ENCODE data around the gene ACSM5.
"Not testable (repeated sequence)": the region's sequence is repeated elsewhere in the genome, so short reads cannot be mapped to it uniquely, and the experiment has no call there.

The ACSM5 gene

DNA sequence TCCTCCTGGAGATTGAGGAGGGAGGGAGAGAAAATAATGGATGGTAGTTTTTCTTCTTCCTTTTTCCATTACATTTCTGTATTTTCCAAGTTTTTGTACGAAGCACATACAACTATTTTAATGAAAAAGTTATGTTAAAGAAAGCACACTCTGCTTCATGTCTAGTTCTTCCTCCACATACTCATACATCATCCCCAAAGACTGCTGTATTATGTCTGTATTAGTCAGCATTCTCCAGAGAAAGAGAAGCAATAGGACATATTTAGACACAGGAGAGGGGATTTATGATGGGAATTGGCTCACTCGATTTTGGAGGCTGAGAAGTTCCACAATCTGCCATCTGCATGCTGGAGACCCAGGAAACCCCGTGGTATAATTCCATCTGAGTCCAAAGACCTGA, 31.9 kb downstream of the ACSM5 start:
- no peak for DNase-seq (ENCODE audit: low read depth)
- no peak overlapping the region for H3K4me3 ChIP-seq (ENCODE audit: low read length)
- TF ChIP-seq, protein P1, sequence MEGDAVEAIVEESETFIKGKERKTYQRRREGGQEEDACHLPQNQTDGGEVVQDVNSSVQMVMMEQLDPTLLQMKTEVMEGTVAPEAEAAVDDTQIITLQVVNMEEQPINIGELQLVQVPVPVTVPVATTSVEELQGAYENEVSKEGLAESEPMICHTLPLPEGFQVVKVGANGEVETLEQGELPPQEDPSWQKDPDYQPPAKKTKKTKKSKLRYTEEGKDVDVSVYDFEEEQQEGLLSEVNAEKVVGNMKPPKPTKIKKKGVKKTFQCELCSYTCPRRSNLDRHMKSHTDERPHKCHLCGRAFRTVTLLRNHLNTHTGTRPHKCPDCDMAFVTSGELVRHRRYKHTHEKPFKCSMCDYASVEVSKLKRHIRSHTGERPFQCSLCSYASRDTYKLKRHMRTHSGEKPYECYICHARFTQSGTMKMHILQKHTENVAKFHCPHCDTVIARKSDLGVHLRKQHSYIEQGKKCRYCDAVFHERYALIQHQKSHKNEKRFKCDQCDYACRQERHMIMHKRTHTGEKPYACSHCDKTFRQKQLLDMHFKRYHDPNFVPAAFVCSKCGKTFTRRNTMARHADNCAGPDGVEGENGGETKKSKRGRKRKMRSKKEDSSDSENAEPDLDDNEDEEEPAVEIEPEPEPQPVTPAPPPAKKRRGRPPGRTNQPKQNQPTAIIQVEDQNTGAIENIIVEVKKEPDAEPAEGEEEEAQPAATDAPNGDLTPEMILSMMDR (conservative IDR thresholded peaks at IDR 0.05; ENCODE audit: low read length): no peak

DNA sequence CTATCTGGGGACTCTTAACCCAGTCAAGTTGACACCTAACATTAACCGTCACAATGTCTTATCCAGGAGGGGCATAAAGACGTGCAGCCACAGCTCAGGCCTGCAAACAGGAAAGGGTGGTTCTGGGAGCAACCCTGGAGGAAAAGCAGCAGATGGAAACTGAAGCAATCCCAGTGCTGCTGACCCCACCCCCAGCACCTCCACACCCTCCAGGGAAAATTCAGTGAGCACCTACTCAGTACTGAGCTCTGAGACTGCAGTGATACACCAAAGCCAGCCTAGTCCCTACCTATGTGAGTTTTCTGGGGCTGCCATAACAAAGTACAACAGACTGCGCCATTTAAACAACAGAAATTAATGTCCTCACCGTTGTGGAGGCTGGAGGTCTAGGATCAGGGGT, 32.5 kb downstream of the ACSM5 start:
- not testable (repeated sequence) for H3K4me3 ChIP-seq (ENCODE audit: low read length); DNase-seq (ENCODE audit: low read depth)

DNA sequence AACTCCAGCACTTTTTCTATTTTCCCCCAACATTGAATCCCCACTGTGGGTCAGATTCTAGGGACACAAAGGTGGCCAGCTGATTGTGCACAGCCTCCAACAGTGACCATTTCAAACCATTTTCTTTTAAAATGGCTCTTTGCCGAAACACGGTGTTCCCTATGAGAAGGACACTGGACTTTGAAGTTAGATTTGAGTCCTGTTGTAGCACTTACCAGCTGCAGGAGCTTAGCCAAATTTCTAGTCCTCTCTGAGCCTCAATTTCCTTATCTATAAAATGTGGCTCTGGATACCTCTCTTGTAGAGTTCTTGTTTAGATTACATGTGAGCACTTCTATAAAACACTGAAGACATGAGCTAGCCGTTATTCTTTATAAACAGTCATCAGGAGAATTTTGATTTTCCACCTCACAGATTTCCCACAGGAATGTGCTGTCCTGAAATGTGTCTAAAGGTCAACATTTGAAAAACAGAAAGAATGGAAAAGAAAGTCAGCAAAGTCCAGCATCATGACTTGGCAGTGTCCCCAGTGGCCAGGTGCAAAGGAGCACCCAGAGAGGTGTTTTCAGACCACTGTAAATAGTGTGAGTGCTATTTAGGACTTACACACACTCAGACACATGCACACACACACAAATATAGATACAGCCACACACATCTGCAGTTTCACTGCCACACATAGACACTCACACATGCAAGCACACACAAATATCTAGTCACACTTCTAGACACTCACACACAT, 37.5 kb downstream of the ACSM5 start:
- not testable (repeated sequence) for H3K4me3 ChIP-seq (ENCODE audit: low read length); DNase-seq (ENCODE audit: low read depth)

DNA sequence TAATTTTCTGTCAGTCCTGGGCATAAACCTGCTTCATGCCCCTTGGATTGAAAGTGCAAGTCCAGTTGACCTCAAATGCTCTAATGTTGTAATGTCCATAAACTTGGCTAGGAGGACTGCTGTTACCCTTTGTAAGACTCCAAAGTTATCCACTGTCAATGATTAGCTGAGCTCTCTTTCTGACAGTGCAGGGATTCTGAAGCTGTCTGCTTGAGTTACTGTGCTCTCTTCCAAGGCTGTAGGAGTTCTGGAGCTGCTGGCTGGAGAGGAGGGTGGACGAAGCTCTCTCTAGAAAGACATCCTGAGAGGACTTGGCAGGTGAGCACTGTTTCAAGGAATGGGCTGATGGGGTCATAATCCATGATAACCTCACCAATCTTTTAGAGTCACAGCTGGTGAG, 42.0 kb downstream of the ACSM5 start, which contains the start of gene ACSM2A:
Gene ACSM2A, plus strand, starts transcription at position 158 of the 400 bp plus-strand sequence. CDS start 8,594 bp downstream, outside the sequence.
- H3K4me3 ChIP-seq (ENCODE audit: low read length); DNase-seq (ENCODE audit: low read depth): not testable (repeated sequence)

DNA sequence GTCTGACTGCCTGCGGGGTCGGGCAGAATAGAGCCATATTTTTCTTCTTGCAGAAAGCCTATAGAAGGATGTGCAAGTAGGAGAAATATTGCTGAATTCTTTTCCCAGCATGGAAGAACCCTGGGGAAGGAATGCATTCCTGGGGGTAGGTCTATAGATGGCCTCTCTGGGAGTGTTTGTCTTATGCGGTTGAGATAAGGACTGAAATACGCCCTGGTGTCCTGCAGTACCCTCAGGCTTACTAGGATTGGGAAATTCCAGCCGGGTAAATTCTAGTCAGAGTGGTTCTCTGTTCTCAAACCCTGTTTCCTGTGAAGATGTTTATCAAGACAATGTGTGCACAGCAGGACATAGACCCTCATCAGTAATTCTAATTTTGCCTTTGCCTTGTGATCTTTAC, 44.3 kb downstream of the ACSM5 start:
- not testable (repeated sequence) for DNase-seq (ENCODE audit: low read depth); H3K4me3 ChIP-seq (ENCODE audit: low read length)

DNA sequence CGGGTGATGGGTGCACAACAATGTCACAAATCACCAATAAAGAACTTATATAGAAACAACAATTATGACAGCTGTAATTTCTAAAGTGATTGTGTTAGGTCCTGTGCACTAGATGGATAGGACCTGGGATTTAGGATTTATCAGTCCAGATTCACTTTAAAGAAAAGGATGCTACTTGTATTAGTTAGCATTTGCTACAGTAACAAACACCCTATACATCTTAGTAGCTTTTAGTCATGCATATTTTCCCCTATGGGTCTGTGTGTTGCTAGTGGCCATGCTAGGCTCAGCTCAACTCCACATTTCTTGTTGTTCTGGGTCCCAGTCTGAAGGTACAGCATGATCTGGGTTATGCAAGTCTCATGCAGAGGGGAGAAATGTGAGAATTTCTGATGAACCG, 49.9 kb downstream of the ACSM5 start:
- DNase-seq (ENCODE audit: low read depth); H3K4me3 ChIP-seq (ENCODE audit: low read length): not testable (repeated sequence)

DNA sequence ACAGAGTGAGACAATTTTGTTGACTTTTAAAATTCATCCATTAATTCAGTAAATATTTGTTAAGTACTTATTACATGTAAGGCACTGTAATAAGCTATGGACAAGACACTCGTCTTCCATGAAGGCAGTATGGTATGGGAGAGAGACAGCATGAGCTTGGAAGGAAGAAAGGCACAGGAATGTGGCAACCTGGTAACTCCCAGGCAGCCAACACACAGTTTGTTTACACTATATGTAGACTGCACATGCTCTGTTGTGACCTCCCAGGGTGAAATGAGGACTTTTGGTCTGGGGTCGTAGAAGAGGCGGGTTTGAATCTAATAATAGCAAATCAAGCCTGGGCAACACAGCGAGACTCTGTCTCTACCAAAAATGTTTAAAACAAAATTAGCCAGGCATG, 51.0 kb downstream of the ACSM5 start:
- DNase-seq (ENCODE audit: low read depth); H3K4me3 ChIP-seq (ENCODE audit: low read length): not testable (repeated sequence)

DNA sequence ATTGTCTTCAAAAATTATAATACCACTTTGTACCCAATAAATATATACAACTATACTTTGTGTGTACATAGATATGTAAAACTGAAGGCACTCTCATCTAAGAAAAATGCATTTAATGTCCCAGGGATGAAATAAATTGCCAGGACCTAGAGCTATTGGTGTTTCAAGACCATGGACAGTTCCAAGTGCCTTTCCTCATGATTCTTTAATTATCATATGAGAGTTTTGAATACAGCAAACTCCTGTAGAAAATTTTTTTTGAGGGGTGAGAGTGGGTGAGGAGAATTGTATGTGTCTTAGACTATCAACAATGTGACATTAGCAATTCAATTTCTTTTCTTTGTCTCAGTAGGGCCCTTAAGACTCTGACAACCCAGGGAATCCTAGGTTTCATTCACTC, 59.6 kb downstream of the ACSM5 start:
- DNase-seq (ENCODE audit: low read depth); H3K4me3 ChIP-seq (ENCODE audit: low read length): not testable (repeated sequence)

DNA sequence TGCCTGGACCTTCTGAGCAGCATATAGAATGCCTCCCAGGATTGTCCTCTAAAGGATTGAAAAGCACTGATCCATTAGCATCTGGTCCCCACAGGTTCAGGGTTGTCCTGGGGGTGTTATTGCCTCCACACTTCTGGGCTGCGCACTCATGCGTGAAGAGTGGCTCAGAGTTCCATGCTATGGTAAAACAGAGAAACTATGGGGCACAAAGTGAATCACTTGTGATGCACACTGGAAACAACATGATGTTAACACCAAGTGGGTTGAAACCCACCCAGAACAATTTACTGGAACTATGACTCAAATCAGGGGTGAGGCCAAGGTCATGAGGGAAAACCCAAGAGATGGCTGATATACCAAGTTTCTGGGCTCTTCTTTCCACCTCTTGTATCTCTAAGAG, 60.6 kb downstream of the ACSM5 start:
- not testable (repeated sequence) for DNase-seq (ENCODE audit: low read depth); H3K4me3 ChIP-seq (ENCODE audit: low read length)

DNA sequence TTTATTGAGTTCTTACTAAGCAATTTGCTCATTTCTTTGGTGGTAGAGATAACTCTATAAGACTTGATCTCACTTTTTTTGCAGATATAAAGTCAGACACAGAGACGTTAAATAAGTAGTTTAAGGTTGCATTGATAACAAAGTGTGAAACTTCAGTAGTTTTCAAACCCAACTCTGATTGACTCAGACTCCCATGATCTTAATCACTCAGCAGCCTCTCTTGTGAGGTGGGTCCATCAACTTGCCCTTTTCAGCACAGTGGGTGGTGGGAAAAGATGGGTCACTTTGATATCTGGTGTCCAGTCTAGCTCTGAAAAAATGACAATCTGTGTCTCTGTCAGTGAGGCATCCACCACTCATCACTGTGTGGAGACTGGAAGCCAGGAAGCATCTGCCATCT, 61.4 kb downstream of the ACSM5 start:
- not testable (repeated sequence) for DNase-seq (ENCODE audit: low read depth); H3K4me3 ChIP-seq (ENCODE audit: low read length)

DNA sequence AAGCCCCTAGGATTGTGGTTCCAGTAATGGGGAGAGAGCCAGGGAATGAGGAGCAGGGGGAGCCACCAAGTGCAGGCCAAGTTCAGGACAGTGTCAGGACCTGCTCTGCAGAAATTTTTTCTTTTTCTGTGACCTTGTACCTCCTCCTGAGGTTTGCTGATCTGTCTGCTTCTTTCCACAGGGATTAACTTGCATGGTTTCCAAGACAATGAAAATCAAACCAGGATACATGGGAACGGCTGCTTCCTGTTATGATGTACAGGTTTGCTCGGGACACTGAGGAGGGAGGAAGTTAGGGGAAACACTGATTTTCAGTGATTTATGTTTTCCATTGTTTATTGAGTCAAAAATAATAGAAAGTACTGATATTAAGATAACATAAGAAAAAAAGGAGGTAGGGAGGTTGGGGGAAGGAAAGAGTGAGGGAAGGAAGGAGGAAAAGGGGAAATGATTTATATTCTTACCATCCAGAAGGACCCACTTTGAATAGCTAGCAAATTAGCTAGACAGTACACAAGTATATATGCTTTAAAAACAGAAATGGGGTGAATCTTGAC, 67.9 kb downstream of the ACSM5 start:
- DNase-seq (ENCODE audit: low read depth); H3K4me3 ChIP-seq (ENCODE audit: low read length): not testable (repeated sequence)

DNA sequence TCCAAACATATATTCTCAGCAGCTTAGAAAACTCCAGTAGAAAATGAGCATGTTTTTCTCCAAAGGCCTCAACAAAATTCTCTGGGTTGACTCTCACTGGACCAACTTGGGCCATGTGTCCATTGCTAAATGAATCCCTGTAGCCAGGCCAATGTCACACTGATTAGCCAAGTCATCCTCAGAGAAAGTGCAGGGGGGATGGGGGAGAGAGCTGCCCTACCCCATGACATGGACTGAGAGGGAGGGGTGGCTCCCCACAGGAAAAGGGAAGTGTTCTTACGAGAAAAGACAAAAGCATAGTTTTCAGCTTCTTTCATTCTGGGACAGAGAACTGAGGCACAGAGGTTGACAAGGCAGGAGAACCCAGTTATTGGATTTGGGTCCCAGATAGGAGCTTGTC, 74.7 kb downstream of the ACSM5 start:
- not testable (repeated sequence) for DNase-seq (ENCODE audit: low read depth); H3K4me3 ChIP-seq (ENCODE audit: low read length)

DNA sequence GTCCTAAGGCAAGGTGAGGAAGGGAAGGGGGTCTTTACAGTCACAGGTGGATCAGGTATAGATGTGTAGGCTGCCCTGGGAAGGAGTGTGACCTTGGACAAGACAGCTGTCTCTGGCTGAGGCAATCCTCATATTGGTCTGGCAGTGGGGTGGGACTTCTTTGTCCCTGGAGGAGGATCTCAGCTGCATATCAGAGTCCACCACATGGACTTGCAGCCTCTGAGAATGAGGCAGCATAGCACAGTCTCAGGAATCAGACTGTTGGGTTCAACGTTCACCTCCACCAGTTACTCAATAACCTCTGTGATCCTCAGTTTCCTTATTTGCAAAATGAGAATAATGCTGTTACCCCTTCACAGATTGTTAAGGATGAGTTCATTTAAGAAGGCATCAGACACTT, 75.4 kb downstream of the ACSM5 start:
- DNase-seq (ENCODE audit: low read depth): no peak
- TF ChIP-seq, protein P1 (conservative IDR thresholded peaks at IDR 0.05; ENCODE audit: low read length): no peak
- H3K4me3 ChIP-seq (ENCODE audit: low read length): no peak overlapping the region
